ENCODE data around the gene MAP3K7. TPM values are rescaled to one million over a fixed set of nuclear protein-coding genes. Genes with fewer than 3 reads are reported as not detected.

The MAP3K7 gene
- total and polyA plus RNA-seq, 2 donors from 2014 or later = 14.8 to 25.7 TPM

DNA sequence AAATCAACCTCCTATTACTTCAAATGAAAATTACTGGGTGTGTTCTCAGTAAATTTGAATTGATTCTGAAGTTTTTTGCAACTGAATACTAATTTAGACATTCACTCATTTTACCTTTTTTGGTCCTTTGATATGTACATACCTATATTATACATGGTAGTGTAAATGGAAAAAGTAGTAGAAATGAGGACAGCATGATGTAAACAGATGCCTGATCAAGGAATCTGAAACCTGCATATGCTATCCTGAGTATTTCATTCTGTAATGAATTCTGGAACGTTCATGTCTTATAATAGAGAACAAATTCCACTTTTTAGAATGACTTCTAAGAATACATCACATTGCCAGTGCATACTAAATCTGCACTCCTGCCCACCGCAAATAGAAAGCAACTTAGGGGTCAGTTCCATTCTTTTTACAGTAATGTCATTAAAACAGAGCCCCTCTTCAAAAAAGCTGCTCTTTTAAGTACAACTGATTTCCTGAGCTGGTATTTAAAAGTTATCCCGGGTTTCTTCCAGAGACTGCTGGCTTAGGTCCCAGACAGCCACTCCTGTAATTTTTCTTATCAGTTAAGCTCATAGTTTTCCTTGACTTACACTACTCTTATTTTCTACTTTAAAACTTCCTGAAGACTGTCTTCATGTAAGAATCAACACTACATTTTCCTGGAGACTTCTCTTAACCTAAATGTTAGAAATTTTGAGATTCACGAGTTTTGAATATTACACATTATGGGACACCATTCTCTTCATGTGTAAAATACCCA lies 48.4 kb downstream of the MAP3K7 start:
- H3K27ac ChIP-seq (ENCODE audit: low read depth in 2 of 2, low read length in 2 of 2) = no peak overlapping the region
- peaks cover 0 to 7% (median 2%) of the 10 kb centered on the region in 3 donors for H3K36me3 ChIP-seq (ENCODE audit: control insufficient read depth in 2 of 3, insufficient read depth in 3 of 3, low read length in 3 of 3)
- no peak overlapping the region for H3K4me3 ChIP-seq (ENCODE audit: low read length in 3 of 3)
- intact Hi-C loops (cut with DNase I) = no loop called here
- FAIRE-seq (no peak), DNase-seq (peak in 1 of 5 donors; percentile 29)
- H3K4me1 ChIP-seq (ENCODE audit: control insufficient read depth in 2 of 3, insufficient read depth in 2 of 3, low read depth in 1 of 3, low read length in 3 of 3) = no peaks in the 10 kb centered on the region
- H3K27me3 ChIP-seq (ENCODE audit: control insufficient read depth, insufficient read depth, low read length) = no peaks in the 10 kb centered on the region
- TF ChIP-seq, protein P1, sequence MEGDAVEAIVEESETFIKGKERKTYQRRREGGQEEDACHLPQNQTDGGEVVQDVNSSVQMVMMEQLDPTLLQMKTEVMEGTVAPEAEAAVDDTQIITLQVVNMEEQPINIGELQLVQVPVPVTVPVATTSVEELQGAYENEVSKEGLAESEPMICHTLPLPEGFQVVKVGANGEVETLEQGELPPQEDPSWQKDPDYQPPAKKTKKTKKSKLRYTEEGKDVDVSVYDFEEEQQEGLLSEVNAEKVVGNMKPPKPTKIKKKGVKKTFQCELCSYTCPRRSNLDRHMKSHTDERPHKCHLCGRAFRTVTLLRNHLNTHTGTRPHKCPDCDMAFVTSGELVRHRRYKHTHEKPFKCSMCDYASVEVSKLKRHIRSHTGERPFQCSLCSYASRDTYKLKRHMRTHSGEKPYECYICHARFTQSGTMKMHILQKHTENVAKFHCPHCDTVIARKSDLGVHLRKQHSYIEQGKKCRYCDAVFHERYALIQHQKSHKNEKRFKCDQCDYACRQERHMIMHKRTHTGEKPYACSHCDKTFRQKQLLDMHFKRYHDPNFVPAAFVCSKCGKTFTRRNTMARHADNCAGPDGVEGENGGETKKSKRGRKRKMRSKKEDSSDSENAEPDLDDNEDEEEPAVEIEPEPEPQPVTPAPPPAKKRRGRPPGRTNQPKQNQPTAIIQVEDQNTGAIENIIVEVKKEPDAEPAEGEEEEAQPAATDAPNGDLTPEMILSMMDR (IDR thresholded peaks at IDR 0.05; ENCODE audit: borderline replicate concordance, extremely low read depth, insufficient read depth) = no peak
- no peaks in the 10 kb centered on the region for H3K9me3 ChIP-seq (ENCODE audit: control insufficient read depth in 2 of 3, insufficient read depth in 1 of 3, low read length in 3 of 3)
- H3K9ac ChIP-seq (ENCODE audit: low read length in 3 of 3) = no peak overlapping the region

DNA sequence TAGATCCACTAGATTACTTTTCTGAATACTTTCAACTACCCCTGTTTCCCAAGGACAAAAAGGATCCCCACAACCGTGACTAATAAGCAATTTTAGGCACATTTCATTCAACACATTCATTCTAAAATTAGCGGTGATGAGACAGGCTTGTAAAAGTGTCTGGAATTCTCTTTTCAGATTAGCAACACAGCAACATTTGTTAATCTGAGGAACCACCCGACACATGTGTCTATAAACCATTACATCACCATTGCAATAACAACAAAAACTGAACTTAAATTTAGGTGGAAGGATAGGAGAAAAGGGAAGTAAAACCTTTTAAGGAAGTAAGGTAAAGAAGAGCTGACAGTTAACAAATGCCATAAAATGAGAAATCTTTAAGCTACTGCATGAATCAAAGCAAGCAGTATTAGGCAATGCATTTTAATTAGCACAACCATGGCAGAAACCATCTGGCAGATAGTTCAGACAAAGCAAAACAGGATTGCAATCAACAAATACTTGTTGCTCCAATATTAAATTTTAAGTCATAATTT lies 49.1 kb downstream of the MAP3K7 start:
- Histone ChIP-seq H3K27ac (ENCODE audit: low read depth in 2 of 2, low read length in 2 of 2) (no peak overlapping the region), H3K27me3 (ENCODE audit: control insufficient read depth, insufficient read depth, low read length) (no peaks in the 10 kb centered on the region), H3K4me1 (ENCODE audit: control insufficient read depth in 2 of 3, insufficient read depth in 2 of 3, low read depth in 1 of 3, low read length in 3 of 3) (no peaks in the 10 kb centered on the region), H3K4me3 (ENCODE audit: low read length in 3 of 3) (no peak overlapping the region), H3K9ac (ENCODE audit: low read length in 3 of 3) (no peak overlapping the region), H3K9me3 (ENCODE audit: control insufficient read depth in 2 of 3, insufficient read depth in 1 of 3, low read length in 3 of 3) (no peaks in the 10 kb centered on the region), H3K36me3 (ENCODE audit: control insufficient read depth in 2 of 3, insufficient read depth in 3 of 3, low read length in 3 of 3) (peaks cover 0 to 14% (median 5%) of the 10 kb centered on the region in 3 donors)
- intact Hi-C loops (cut with DNase I) = no loop called here
- no peak for DNase-seq
- TF ChIP-seq, protein P1 (IDR thresholded peaks at IDR 0.05; ENCODE audit: borderline replicate concordance, extremely low read depth, insufficient read depth) = no peak
- no peak for FAIRE-seq

DNA sequence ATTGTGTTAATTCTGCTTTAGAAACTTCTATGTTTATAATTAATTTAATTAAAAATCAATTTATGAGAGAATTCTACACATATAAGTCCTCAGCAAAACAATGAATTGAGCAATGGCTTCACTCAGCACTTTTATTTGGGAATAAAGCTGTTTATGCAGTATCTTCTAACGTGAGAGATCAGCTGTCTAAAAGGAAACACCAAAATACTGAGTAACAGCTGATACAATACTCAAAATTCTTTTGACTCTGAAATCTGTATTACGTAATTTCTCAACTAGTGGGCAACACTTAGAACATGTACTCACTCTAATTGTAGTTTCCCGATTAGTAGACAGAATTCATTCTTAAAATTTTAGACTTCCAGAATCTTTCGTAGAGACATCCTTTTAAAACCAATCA lies 49.8 kb downstream of the MAP3K7 start:
- FAIRE-seq (no peak), DNase-seq (no peak)
- Histone ChIP-seq H3K4me1 (ENCODE audit: control insufficient read depth in 2 of 3, insufficient read depth in 2 of 3, low read depth in 1 of 3, low read length in 3 of 3) (no peaks in the 10 kb centered on the region), H3K4me3 (ENCODE audit: low read length in 3 of 3) (no peak overlapping the region), H3K27me3 (ENCODE audit: control insufficient read depth, insufficient read depth, low read length) (no peaks in the 10 kb centered on the region), H3K9me3 (ENCODE audit: control insufficient read depth in 2 of 3, insufficient read depth in 1 of 3, low read length in 3 of 3) (no peaks in the 10 kb centered on the region), H3K27ac (ENCODE audit: low read depth in 2 of 2, low read length in 2 of 2) (no peak overlapping the region), H3K9ac (ENCODE audit: low read length in 3 of 3) (no peak overlapping the region), H3K36me3 (ENCODE audit: control insufficient read depth in 2 of 3, insufficient read depth in 3 of 3, low read length in 3 of 3) (peaks cover 0 to 16% (median 6%) of the 10 kb centered on the region in 3 donors)
- intact Hi-C loops (cut with DNase I) = no loop called here
- TF ChIP-seq, protein P1 (IDR thresholded peaks at IDR 0.05; ENCODE audit: borderline replicate concordance, extremely low read depth, insufficient read depth) = no peak

Data from kidney (tissue), 14 donors.